HepG2 (cell line): ENCODE measurements around the gene MAPK14. TPM values are rescaled to one million over a fixed set of nuclear protein-coding genes. Genes with fewer than 3 reads are reported as not detected.
A peak's percentile ranks its signal among the peaks of the same experiment; 100 is the strongest.

Experiments
- ARID5B ChIP-seq: IDR thresholded peaks from 2 replicates; pipeline ENCODE4 v1.4.0; 2020; ENCODE audit warnings: mild to moderate bottlenecking, missing genetic modification reagents
- BCL6 ChIP-seq: IDR thresholded peaks from 2 replicates; pipeline ENCODE4 v1.6.1; 2016; ENCODE audit warnings: missing genetic modification reagents, missing compliant biosample characterization
- DRAP1 ChIP-seq: IDR thresholded peaks from 2 replicates; pipeline ENCODE4 v1.6.1; 2016; ENCODE audit warnings: missing genetic modification reagents, missing compliant biosample characterization
- FOXP1 ChIP-seq, 2 experiments: fragments of 450-650 bp in 1 of 2; IDR thresholded peaks; 2 replicates each; pipeline ENCODE4 v1.6.1; 2017 to 2018; ENCODE audit warnings: antibody characterized with exemption in 1 of 2
- GATAD2A ChIP-seq: IDR thresholded peaks from 2 replicates; pipeline ENCODE4 v1.6.1; 2016
- KLF15 ChIP-seq: sonication (generic); formaldehyde crosslinking; IDR thresholded peaks from 2 replicates; pipeline ENCODE4 v1.8.1; 2023; ENCODE audit warnings: borderline replicate concordance, mild to moderate bottlenecking, inconsistent platforms, missing genetic modification reagents, mixed read lengths
- MLX ChIP-seq: IDR thresholded peaks from 2 replicates; pipeline ENCODE4 v1.6.1; 2016
- RARA ChIP-seq: IDR thresholded peaks from 2 replicates; pipeline ENCODE4 v1.6.1; 2016; ENCODE audit warnings: missing genetic modification reagents, missing compliant biosample characterization
- RFX1 ChIP-seq: fragments of 450-650 bp; IDR thresholded peaks from 2 replicates; pipeline ENCODE4 v1.6.1; 2017
- RFX3 ChIP-seq: IDR thresholded peaks from 2 replicates; pipeline ENCODE4 v1.6.1; 2016; ENCODE audit warnings: missing biosample characterization, missing genetic modification reagents
- SKI ChIP-seq: fragments of 450-650 bp; IDR thresholded peaks from one replicate; pipeline ENCODE4 v1.6.1; 2018; ENCODE audit warnings: mild to moderate bottlenecking; ENCODE audit not compliant: partially characterized antibody
- ZNF614 ChIP-seq: IDR thresholded peaks from 2 replicates; pipeline ENCODE4 v1.6.1; 2018; ENCODE audit warnings: missing biosample characterization, missing genetic modification reagents, inconsistent platforms, borderline replicate concordance
- polyA plus RNA-seq, 8 experiments: library from polyadenylated mRNA; depleted of rRNA in 3 of 8; stranded (reverse) in 7 of 8; unstranded in 1 of 8; fragments of >200 nt; fragmentation: Illumina TruSeq in 4 of 8; extraction: Trizol in 4 of 8; gene quantifications; 2 replicates each; pipeline versions ENCODE4 v1.2.1 to v1.2.3, GENCODE V29; 2011 to 2016; ENCODE audit warnings: low read depth in 4 of 8, missing spikeins in 1 of 8, mixed read lengths in 1 of 8; ENCODE audit not compliant: insufficient read depth in 1 of 8
- total RNA-seq, 5 experiments: library from RNA; depleted of rRNA; stranded (reverse); fragments of >200 nt; fragmentation: Illumina TruSeq; extraction: Trizol; gene quantifications; 2 replicates each; pipeline ENCODE4 v1.2.3, GENCODE V29; 2016; ENCODE audit warnings: low read depth in 1 of 5

The MAPK14 gene
- total and polyA plus RNA-seq, 2 of the 13 experiments (the other 11 are each of a cell fraction or from before 2014, with no cell fraction given) = 66.3 to 67.3 TPM

- TF ChIP-seq RFX3 (peak; percentile 83), ARID5B (0 out of 2 replicates have a peak, but pooled peaks have one; percentile 30), RFX1 (peak; percentile 78), DRAP1 (CRISPR knock-in tag) (peak; percentile 32; the same call in 1 of the 2 replicates), GATAD2A (CRISPR knock-in tag) (peak; percentile 27; the same call in 1 of the 2 replicates), KLF15 (CRISPR knock-in tag) (no peak), MLX (CRISPR knock-in tag) (no peak), RARA (peak; percentile 42; the same call in 1 of the 2 replicates), FOXP1 (IDR thresholded peaks at IDR 0.05) (no peak), FOXP1 (CRISPR knock-in tag; IDR thresholded peaks at IDR 0.05) (peak; percentile 14; the same call in 1 of the 2 replicates), BCL6 (CRISPR knock-in tag) (peak; percentile 63), ZNF614 (CRISPR knock-in tag) (0 out of 2 replicates have a peak, but pooled peaks have one; percentile 24), SKI (peak; percentile 97)
Measured at GRCh38 chr6:36039112-36039511, 11.5 kb downstream of the MAPK14 start (continued).
